Heart left ventricle (tissue), 13 donors: ENCODE results near the gene ELL.
A peak's percentile ranks its signal among the peaks of the same experiment; 100 is the strongest.

Experiments used
- CTCF ChIP-seq, 12 donors: fragments of 200-600 bp; sonication (generic) in 4 of 12; IDR thresholded peaks; one replicate each; pipeline versions ENCODE4 v1.5.0 to v1.8.0; 2018 to 2022; ENCODE audit warnings: antibody characterized with exemption in 12 of 12, mild to moderate bottlenecking in 5 of 12
- POLR2A ChIP-seq, 2 donors: fragments of 450-650 bp; IDR thresholded peaks; one replicate each; pipeline ENCODE4 v1.6.1; 2017; ENCODE audit warnings: antibody characterized with exemption in 2 of 2, mild to moderate bottlenecking in 2 of 2, moderate library complexity in 2 of 2
- donor health status: ischemic (EF 13 %, LVEDD 7.1; RV severe dilation, severe dysfunction).
- donor health status: DM: no; HTN: yes; CAD: no.
- donor health status: DM: no; HTN: no; CAD: no.
- donor health status: ischemic (EF 25% LVEDD 6.9; RV normal size, moderate dysfunction).
- donor health status: ischemic (EF 25% LVEDD 5.7; RV mildly dilated, moderate dysfunction).
- donor health status: ischemic (EF 35%, LVEDD 5.7; RV mildly dilated, moderate dysfunction).
- donor health status: nonischemic (EF 11% LVEDD 7.7; RV severe dilation, severe dysfunction).
- donor health status: DM: yes; HTN: yes; CAD: no.
- donor health status: PGD.
- donor health status: ischemic (EF 29% LVEDD 5.4; RV normal size, mild dysfunction).
- donor health status: nonischemic (EF 23%, LVEDD 6.1; RV moderate dilation, normal function).

DNA sequence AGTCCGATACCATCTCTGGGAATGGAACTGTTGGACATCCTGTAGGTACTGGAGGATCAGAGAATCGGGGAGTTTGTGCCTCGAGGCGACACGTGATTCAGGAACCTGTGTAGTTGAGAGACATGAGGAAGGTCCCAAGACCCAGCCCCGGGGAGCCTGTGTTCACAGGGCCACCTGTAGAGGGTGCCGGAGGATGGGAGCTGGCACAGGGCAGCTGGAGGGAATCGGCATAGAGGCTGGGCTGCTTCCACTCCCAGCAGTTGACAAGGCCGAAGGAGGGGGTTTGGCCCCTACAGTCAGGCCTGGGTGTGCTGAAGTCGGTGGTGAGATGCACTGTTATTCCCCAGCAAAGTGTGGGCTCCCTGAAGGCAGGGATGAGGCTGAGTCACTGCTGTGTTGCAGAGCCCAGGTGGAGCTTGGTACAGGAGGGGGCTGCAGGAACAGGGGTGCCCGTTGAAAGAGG is 81.4 kb downstream of the ELL start:
- peak in 5 of 12 donors; percentile 17 to 33 (median 28) for TF ChIP-seq CTCF (IDR thresholded peaks at IDR 0.05)
- no peak for TF ChIP-seq POLR2A (IDR thresholded peaks at IDR 0.05)
